ENCODE measurements around the gene L1TD1. TPM values are rescaled to one million over a fixed set of nuclear protein-coding genes. Genes with fewer than 3 reads are reported as not detected.
"Not testable (repeated sequence)": the region's sequence is repeated elsewhere in the genome, so short reads cannot be mapped to it uniquely, and the experiment has no call there.

Gene L1TD1
- not detected in 2 replicates for total RNA-seq (2014; rRNA removed; shearing (Covaris generic))

GRCh38 chr1:62194651-62195544, at the start of gene L1TD1:
L1TD1 (plus strand) TSS chr1:62194849; CDS start chr1:62206629, 11,780 bp downstream.
- no peak for DNase-seq (ENCODE audit: low read depth)

GRCh38 chr1:62159940-62160348, 34.7 kb upstream of the L1TD1 start:
- DNase-seq (ENCODE audit: low read depth), result no peak

- DNase-seq (ENCODE audit: low read depth), result no peak
Observed at GRCh38 chr1:62161711-62162110, 32.9 kb upstream of the L1TD1 start.

- not testable (repeated sequence) for DNase-seq (ENCODE audit: low read depth)
Observed at GRCh38 chr1:62170380-62170779, 24.3 kb upstream of the L1TD1 start.

- DNase-seq (ENCODE audit: low read depth), result peak; percentile 41
Observed at GRCh38 chr1:62175568-62176179, 19.0 kb upstream of the L1TD1 start.

GRCh38 chr1:62176597-62177312, 17.9 kb upstream of the L1TD1 start:
- no peak for DNase-seq (ENCODE audit: low read depth)

GRCh38 chr1:62177621-62178020, 17.0 kb upstream of the L1TD1 start:
- DNase-seq (ENCODE audit: low read depth), result no peak

- DNase-seq (ENCODE audit: low read depth), result no peak
Observed at GRCh38 chr1:62178372-62178771, 16.3 kb upstream of the L1TD1 start.

GRCh38 chr1:62180054-62180453, 14.6 kb upstream of the L1TD1 start:
- peak; percentile 54 for DNase-seq (ENCODE audit: low read depth)

- DNase-seq (ENCODE audit: low read depth), result peak; percentile 21
Observed at GRCh38 chr1:62180639-62181038, 14.0 kb upstream of the L1TD1 start.

GRCh38 chr1:62181532-62181931, 13.1 kb upstream of the L1TD1 start:
- no peak for DNase-seq (ENCODE audit: low read depth)

- DNase-seq (ENCODE audit: low read depth), result not testable (repeated sequence)
Observed at GRCh38 chr1:62182157-62182556, 12.5 kb upstream of the L1TD1 start.

- DNase-seq (ENCODE audit: low read depth), result not testable (repeated sequence)
Observed at GRCh38 chr1:62183164-62184020, 11.3 kb upstream of the L1TD1 start.

GRCh38 chr1:62184336-62184735, 10.3 kb upstream of the L1TD1 start:
- no peak for DNase-seq (ENCODE audit: low read depth)

GRCh38 chr1:62185233-62185632, 9.4 kb upstream of the L1TD1 start:
- not testable (repeated sequence) for DNase-seq (ENCODE audit: low read depth)

- DNase-seq (ENCODE audit: low read depth), result no peak
Observed at GRCh38 chr1:62185677-62186076, 9.0 kb upstream of the L1TD1 start.

GRCh38 chr1:62187548-62187947, 7.1 kb upstream of the L1TD1 start:
- DNase-seq (ENCODE audit: low read depth), result no peak

- DNase-seq (ENCODE audit: low read depth), result no peak
Observed at GRCh38 chr1:62188111-62188510, 6.5 kb upstream of the L1TD1 start.

GRCh38 chr1:62196086-62196690, 1.5 kb downstream of the L1TD1 start:
- no peak for DNase-seq (ENCODE audit: low read depth)

- DNase-seq (ENCODE audit: low read depth), result no peak
Observed at GRCh38 chr1:62198069-62198780, 3.6 kb downstream of the L1TD1 start.
